Right renal pelvis (tissue), 4 donors: ENCODE measurements around the gene OVCA2. TPM values are rescaled to one million over a fixed set of nuclear protein-coding genes. Genes with fewer than 3 reads are reported as not detected.

Source experiments
- DNase-seq, 4 donors: peaks; one replicate each; pipeline ENCODE4 v3.0.0-alpha.2; 2013; ENCODE audit warnings: low read depth in 4 of 4, low spot score in 3 of 4, missing footprints in 1 of 4
- polyA plus RNA-seq, 4 donors: library from polyadenylated mRNA; unstranded; fragments of 120-200 nt; gene quantifications; one replicate each; pipeline ENCODE4 v1.2.1, GENCODE V29; 2013; ENCODE audit not compliant: insufficient read length in 4 of 4

The OVCA2 gene
- polyA plus RNA-seq, 4 donors: 8.0 to 18.0 (median 13.7) TPM

DNA sequence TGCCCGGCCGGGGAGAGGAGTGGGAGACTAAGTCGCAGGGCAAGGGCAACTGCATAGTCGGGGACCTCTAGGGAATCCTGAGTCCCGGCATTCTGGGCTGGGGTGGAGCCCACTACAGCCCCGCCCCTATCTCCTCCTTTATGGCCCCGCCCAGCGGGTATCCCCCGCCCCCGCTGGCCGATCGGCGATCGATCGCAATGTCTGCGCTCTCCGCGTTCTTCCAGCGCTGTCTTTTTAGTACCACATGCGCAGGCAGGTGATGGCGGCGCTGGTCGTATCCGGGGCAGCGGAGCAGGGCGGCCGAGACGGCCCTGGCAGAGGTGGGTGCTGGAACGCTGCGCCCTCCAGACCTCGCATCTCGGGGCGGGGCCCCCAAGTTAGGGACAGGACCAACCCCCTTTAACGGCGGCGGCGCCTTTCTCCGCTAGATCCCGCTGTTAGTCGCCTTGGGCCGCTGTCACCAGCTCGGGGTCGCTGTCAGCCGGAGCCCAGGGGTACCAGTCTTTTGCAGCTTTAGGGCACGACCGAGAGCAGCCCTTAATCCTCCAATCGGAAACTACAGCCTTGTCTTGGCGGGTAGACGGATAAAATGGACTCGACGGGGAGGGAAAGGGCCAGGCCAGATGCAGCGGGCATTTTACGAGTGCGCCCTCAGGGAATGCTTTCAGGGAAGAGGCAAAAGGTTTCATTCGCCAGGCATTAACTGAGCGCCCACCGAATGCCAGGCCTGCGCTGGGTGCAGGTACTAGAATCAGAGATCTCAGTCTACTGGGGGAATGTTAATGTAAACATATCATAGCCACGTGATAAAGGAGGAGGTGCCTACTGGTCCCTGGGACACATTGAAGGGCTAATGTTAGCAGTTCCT, 11.7 kb upstream of the OVCA2 start, which contains the start of gene DPH1:
Gene DPH1, plus strand, starts transcription at position 243 of the 868 bp plus-strand sequence. Its CDS starts 17 bp downstream, at position 260.
- peak in 2 of 4 donors; percentile 58 to 65 for DNase-seq

DNA sequence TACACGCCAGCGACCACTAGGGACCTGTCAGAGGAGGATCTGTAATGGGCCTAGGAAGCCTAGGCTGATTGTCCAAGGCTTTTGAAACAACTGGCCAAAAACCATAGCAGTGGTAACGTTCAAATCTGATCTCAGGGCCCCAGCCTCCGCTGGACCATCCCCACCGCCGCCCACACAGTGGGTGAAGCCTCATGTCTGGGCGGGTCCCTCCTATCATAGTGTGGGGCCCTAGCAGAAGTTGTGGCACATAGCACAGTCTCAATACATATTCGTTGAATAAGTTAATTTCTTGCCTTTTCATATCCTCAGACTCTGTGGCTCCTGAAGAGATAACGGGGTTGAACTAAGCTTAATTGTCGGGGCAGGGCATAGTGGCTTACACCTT, 11.1 kb upstream of the OVCA2 start:
- DNase-seq: no peak

DNA sequence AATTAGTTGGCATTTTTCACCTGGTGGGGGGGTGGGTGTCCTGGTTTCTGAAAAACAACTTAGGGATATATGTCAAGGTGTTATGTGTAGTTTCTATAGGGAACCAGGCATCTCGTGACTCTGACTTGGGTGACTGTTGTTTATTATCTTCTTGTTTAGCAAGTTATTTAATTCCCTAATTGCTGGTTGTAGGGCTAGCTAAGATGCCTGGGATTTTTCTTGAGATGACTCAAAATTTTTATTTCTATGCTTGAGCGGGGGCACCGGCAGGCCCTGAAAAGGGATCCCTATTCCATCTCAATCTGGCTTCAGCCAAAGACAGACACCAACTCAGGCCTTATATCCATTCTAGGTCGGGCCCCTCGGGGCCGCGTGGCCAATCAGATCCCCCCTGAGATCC, 8.7 kb upstream of the OVCA2 start:
- DNase-seq: no peak

DNA sequence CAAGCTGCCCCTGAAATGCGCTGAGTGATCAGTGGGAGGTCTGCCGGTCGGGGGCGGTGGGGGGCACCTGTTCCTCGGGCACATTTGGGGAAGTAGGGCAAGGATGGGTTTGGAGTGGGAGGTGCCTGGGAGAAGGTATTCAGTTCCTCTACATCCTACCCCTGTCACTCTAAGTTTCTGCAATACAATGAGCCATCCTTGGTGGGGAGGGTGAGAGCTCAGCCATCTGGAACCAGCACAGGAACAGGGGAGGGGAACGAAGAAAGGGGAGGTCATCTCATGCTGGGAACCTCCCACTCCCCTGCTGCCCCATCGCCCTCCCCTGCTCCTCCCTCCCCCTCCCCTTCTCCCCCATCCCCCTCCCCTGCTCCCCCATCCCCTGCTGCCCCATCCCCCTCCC, 7.7 kb upstream of the OVCA2 start:
- DNase-seq: no peak

DNA sequence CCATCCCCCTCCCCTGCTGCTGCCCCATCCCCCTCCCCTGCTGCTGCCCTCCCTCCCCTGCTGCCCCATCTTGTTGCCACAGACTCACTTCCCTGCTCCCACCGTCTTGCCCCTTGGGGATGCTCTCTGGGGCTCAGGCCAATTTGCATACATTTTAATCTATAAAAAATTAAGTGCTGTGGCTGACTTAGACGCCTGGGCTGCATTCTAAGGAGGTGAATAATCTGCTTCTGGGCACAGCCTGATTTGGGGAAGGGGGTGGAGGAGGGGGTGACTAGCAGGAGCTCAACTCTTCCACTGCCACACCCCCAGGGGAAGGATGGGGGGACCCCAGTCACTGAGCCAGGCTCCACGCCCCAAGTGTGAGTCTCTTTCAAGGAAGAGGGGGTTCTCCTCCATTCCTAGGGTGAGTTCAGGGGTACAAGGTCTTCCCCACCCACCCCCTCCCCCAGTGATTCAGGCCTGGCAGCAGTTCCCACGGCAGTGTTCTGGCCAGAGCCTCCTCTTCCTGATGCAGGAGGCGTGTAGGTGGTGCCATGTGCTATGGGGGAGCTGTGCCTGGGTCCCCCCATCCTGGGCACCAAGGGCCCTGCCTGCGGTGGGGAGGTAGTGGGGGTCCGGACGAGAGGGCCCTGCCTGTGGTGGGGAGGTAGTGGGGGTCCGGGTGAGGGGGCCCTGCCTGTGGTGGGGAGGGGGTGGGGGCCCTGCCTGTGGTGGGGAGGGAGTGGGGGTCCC, 6.8 kb upstream of the OVCA2 start:
- DNase-seq: no peak

DNA sequence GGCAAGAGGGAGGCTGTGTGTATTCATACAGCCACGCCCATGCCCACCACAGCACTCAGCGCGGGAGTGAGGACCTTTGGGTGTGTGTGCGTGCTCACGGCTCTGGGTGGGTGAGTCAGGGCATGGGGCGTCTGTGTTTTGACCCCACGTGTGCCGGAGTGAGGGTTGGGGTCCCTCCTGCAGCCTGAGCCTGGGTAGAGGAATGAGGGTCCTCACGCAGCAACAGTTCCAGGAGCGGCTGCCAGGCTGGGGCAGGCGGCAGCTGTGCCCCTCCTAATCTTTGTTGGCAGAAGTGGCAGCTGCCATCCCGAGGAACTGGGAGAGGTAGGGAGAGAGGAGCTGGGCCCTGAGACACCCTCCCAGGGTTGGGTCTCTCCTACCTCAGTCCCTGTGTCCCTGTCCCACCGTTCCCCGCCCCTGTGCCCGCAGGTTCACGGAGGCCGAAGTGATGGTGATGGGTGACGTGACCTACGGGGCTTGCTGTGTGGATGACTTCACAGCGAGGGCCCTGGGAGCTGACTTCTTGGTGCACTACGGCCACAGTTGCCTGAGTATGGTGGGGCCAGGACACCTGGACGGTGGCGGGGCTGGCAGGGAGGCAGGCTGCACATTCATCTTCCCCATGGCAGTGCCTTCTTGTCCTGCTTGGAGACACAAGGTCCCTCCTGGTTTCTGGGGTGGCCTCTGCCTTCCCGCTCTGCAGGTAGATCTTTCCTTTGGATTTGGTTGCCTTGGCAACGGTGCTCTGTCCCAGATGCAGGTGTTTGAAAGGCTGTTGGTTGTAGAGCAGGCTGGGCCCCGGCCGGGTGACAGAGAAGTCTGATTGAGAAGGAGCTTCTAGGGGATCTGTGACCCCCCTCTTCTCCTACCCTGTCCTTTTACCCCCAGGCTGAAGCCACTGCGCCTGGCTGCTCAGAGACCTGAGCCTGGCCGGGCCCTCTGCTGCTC, 6.0 kb upstream of the OVCA2 start:
- no peak for DNase-seq

DNA sequence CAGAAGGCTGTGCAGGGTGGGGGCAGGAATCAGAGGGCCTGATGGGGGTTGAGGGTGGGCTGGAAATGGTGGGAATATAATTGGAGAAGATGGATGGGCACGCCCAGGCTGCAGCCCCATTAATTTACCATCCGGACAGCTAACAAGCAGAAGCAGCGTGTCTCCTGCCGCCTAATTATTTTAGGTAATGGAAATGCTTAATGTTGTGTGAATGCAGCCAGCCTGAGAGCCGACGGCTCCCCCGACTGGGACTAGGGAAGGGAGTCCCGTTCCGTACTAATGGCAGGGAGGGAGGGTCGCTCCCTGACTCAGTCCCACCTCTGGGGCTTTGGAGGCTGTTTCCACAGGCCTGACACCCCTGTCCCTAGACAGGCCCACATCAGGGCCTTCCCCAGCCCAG, 4.7 kb upstream of the OVCA2 start:
- DNase-seq: no peak

DNA sequence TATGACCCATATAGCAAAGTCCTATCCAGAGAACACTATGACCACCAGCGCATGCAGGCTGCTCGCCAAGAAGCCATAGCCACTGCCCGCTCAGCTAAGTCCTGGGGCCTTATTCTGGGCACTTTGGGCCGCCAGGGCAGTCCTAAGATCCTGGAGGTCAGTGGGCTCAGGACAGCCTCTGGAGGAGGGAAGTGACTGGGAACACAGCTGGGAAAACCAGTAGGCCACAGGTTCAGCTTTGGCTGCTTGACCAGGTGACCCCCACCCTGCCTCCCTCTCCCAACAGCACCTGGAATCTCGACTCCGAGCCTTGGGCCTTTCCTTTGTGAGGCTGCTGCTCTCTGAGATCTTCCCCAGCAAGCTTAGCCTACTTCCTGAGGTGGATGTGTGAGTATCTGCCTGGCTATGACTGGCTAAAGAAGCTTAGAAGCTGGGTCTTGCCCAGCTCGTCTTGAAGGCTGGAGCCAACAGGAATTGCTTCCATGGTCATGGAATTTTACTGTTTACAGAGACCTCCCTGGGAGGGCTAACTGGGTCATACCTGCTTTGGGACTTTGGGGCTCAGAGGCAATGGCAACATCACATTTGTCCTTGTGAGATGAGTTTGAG, 1.5 kb upstream of the OVCA2 start:
- DNase-seq: no peak

DNA sequence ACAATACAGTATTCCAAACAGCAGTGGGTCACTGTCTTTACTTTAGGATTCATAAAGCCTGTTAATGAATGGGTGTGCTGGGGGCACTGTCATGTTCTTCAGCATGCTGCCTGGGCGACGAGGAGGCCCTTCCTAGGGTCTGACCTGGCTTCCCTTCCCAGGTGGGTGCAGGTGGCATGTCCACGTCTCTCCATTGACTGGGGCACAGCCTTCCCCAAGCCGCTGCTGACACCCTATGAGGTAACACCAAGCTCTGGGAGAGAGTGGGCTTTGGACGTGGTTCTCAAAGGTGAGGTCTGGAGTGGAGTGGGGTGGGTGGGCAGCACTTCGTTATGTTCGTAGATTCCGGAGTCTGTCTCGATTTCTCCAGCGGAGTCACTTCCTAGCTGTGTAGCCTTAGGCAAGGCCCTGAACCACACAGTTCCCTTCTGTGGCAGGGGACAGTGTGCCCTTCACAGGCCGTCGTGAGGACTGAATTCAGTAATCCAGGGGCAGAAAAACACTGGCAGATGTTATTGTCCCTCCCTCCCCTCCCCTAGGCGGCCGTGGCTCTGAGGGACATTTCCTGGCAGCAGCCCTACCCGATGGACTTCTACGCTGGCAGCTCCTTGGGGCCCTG, 771 bp upstream of the OVCA2 start:
- DNase-seq: no peak

DNA sequence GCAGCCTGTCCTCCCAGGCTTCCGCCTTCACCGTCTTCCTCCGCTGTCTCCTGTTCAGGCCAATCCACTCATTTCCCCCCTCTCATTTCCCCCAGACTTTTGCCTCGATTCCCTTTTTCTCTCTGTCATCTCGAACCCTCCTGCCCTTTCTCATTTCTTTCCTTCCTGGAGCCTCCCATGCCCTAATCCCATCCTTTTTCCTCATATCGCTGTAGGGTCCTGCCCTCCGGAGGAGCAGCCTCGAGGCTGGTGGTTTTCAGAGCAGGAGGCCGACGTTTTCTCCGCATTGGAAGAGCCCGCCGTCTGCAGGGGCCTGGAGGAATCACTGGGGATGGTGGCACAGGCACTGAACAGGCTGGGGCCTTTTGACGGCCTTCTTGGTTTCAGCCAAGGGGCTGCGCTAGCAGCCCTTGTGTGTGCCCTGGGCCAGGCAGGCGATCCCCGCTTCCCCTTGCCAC, 597 bp downstream of the OVCA2 start:
- DNase-seq: no peak

DNA sequence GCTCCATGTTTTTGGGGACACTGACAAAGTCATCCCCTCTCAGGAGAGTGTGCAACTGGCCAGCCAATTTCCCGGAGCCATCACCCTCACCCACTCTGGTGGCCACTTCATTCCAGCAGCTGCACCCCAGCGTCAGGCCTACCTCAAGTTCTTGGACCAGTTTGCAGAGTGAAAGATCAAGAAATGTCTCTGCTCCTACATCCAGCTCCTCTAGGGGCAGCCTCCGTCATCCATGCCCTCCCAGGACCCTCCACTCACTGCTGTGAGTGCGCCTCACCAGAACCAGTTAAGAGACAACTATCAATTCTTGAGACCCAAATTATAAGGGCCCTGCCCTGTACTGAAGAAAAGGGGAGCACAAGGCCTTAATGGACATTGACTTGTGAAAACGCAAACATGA, 1.1 kb downstream of the OVCA2 start:
- no peak for DNase-seq

DNA sequence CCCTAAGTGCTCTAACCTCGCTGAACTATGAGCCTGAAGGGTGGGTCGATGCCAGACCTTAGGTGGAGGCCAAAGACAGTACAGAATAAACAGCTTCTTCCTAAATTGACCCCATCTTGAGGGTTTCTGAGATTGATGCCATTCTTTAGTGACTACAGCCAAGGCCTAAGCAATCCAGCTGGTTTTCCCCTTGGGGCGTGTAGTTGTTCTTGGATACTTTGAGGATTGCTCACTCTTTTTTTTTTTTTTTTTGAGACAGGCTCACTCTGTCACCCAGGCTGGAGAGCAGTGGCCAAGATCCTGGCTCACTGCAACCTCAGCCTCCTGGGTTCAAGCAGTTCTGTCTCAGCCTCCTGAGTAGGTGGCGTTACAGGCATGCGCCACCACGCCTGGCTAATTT, 2.0 kb downstream of the OVCA2 start:
- no peak for DNase-seq

DNA sequence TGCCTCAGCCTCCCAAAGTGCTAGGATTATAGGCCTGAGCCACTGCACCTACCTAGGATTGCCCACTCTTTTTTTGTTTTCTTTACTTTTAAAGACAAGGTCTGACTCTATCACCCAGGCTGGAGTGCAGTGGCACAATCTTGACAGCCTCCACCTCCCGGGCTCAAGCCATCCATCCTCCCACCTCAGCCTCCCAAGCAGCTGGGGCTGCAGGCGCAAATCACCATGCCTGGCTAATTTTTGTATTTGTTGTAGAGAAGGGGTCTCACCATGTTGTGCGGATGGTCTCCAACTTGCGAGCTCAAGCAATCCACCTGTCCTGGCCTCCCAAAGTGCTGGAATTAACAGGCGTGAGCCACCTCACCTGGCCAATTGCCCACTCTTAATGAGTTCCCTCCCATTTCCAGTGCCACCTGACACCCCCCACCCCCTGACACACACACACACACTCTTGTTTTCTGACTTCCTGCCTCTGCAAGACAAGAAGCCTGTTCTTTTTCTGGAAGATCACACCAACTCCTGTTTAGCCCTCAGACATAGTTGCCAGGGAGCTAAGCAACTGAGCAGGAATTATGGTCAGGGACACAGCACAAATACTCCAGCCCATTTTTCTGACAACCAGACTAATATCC, 2.6 kb downstream of the OVCA2 start:
- no peak for DNase-seq

DNA sequence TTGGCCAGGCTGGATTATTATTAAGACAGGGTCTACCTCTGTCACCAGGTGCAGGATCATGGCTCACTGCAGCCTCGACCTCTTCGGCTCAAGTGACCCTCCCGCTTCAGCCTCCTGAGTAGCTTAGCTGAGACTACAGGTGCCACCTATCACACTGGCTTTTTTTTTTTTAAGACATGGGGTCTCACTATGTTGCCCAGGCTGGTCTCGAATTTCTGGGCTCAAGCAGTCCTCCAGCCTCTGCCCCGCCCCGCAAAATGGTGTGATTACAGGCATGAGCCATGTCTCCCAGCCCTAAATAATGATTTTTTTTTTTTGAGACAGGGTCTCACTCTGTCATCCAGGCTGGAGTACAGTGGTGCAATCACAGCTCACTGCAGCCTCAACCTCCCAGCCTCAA, 5.8 kb downstream of the OVCA2 start:
- DNase-seq: no peak

DNA sequence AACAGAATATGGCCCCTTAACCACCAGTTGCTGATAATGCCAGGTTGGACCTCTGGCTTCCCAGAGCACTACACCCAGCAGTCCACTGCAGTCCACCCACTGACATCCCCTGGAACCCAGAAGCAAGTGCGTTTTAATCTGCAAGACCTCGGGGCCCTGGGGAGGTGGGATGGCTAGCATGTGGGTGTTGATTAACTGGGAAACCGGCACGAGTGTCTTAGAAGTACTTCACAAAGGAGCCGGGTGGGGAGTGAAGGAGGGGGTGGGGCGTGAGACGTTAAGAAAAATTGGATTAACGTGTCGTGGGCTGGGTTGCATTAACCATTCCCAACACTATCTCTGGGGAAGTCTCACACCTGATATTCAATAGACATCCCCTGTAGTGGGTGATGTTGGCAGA, 7.0 kb downstream of the OVCA2 start:
- DNase-seq: no peak

DNA sequence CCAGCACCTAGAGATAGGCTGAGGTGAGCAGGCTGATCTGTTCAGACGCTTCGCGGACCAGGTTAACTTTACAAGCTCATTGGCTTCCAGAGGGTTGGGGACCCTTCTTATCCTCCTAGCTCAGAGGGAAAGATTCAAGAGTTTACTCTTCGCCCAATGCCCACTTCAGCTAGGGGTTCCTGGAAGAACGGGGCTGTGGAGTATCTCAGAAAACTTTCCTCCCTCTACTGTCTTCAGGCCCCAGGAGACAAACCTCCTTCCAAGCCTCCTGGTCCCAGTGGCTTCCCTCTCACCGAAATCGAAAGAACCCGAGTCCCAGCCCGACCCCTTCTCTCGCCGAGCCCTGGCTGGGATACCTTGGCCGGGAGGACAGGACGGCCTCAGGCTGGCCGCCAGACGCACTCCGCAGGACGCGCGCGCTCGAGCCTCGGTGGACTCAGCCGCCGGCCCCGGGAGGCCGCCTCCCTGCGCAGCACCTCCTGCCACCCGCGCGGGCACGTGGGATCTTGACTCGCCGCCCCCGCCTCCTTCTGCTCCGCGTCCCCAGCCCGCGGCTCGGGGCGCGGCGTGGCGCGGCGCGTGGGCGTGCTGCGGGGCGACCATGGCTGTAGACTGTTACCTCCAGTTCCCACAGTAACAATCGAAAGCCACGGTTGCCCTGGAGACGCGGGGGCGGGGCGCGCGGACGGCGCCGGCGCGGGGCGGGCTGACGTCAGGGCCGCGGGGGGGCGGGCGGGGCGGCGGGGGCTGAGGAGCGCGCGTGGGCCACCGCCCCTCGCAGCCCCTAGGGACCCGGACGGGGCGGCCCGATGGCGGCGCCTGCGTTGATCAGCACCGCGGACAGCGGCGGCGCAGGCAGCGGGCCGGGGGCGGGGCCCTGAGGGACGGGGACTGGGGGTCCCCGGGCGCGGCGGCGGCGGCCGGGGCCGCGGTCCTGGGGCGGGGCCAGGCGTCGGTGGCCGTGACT, 7.8 kb downstream of the OVCA2 start:
- DNase-seq: no peak

DNA sequence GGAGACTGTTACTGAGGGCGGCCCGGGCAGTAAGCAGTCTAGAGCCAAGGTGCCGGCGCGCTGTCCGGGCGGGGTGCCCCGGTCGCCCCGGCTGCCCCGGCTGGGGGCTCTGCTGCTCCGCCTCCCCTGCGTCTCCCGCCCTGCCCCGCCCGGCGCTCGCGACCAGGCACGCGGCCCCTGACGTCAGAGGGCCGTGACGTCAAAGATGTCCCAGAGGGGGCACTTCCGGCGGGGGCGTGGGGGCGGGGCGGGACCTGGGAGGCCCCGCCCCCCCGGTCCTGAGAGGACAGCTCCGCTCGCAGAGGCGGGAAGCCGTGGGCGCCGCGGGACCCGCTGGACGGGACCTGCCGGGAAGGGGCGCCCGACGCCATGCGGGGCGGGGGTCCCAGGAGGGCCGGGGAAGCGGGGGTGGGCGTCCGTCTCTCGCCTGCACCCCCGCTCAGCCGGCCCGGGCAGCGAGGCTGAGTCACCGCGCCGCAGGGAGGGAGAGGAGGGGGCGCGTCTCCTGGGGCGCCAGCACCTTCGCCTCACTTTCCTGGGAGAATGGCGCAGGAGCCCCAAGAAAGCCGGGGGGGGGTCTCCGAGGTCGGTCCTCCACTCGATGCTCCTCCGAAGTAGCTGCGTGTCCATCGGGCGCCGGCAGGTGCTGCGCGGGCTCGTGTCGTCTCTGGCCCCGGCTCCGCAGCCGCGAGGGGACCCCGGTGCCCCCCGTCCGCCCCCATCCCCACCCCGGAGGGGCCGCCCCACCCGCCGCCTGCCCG, 8.7 kb downstream of the OVCA2 start:
- DNase-seq: no peak
